Esophagus squamous epithelium (tissue), 4 donors: Measurements from ENCODE around the gene DNAJC25.

Experiments
- CTCF ChIP-seq, 6 experiments: fragments of 450-650 bp in 4 of 6; fragments of 200-600 bp in 2 of 6; sonication (generic) in 2 of 6; IDR thresholded peaks; one replicate each; pipeline ENCODE4 v1.5.1; 2016 to 2019; ENCODE audit warnings: antibody characterized with exemption in 6 of 6, mild to moderate bottlenecking in 4 of 6, moderate library complexity in 4 of 6
- POLR2A ChIP-seq, 4 donors: fragments of 450-650 bp; IDR thresholded peaks; one replicate each; pipeline ENCODE4 v1.6.1; 2017; ENCODE audit warnings: antibody characterized with exemption in 4 of 4, mild to moderate bottlenecking in 4 of 4, moderate library complexity in 3 of 4

DNA sequence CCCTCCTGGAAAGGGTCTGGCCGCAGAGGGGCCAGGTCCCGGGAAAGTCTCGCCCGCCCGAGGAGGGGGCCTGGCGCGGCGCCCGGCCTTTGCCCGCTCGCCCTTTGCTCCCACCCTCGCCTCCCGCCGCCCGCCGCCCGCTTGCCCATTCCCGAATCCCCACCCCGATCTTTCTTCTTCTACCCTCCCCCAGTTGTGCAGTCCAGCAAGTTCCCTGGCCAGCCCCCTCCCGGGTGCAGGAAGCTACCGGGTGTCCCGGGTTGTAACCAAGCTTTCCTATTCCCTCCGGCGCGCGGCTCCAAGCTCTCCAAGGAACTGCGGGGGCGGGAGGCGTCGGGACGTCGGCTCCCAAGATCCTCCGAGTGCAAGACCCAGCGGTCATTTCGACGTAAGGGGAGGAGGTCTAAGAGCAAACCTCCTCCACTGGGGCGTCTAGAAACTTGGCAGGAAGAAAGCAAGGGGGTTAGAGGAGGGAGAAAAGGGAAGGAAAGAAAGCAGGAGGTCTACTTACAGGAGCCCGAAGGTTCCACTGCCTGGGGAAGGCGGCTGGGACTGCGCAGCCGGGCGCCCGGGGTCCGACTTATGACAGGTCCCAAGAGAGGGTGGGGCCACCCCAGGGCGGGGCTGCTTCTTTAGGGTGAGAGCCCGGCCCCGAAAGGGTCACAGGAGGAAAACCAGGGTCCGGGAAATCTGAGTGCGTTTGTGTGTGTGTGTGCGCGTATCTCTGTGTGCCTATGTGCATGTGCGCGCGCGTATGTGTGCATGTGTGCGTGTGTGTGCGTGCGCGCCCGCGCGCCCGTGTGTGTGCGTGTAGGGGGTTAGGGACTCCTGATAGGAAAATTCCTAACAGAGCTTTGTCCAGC lies 31.8 kb upstream of the DNAJC25 start, which contains the start of gene PTGR1:
- peak in 2 of 4 donors; percentile 32 to 44 for TF ChIP-seq POLR2A (IDR thresholded peaks at IDR 0.05)
- TF ChIP-seq CTCF (IDR thresholded peaks at IDR 0.05): no peak
